ENCODE results near the gene XYLB. TPM values are rescaled to one million over a fixed set of nuclear protein-coding genes. Genes with fewer than 3 reads are reported as not detected.
A peak's percentile ranks its signal among the peaks of the same experiment; 100 is the strongest.

XYLB gene
- total RNA-seq, 1 donor from 2014 or later = 1.4 TPM

GRCh38 chr3:38454884-38455638 lies 108.5 kb downstream of the XYLB start:
- peak; percentile 55 for DNase-seq (ENCODE audit: low spot score)

- no peak for DNase-seq (ENCODE audit: low spot score)
These were observed 109.2 kb downstream of the XYLB start for GRCh38 chr3:38455639-38456430.

GRCh38 chr3:38457111-38458003 lies 110.8 kb downstream of the XYLB start:
- no peak for DNase-seq (ENCODE audit: low spot score)

- no peak for DNase-seq (ENCODE audit: low spot score)
These were observed 112.4 kb downstream of the XYLB start for GRCh38 chr3:38458796-38459498.

GRCh38 chr3:38459499-38460048 lies 113.0 kb downstream of the XYLB start:
- no peak for DNase-seq (ENCODE audit: low spot score)

- DNase-seq (ENCODE audit: low spot score) = no peak
These were observed 114.0 kb downstream of the XYLB start for GRCh38 chr3:38460377-38461270.

Other genes with a start within 250 kb of the XYLB start
- 24.6 TPM for gene ACAA1, start 209.7 kb upstream of the XYLB start, total RNA-seq (ENCODE audit: insufficient read depth, low replicate concordance)
- 16.4 TPM for gene MYD88, start 208.1 kb upstream of the XYLB start, total RNA-seq (ENCODE audit: insufficient read depth, low replicate concordance)
- 56.6 TPM for gene OXSR1, start 181.2 kb upstream of the XYLB start, total RNA-seq (ENCODE audit: insufficient read depth, low replicate concordance)
- gene SLC22A13, start 81.0 kb upstream of the XYLB start, total RNA-seq (ENCODE audit: insufficient read depth, low replicate concordance) = 0.48 TPM
- 0.96 TPM for gene SLC22A14, start 64.5 kb upstream of the XYLB start, total RNA-seq (ENCODE audit: insufficient read depth, low replicate concordance)
- gene ACVR2B, start 107.1 kb downstream of the XYLB start, total RNA-seq (ENCODE audit: insufficient read depth, low replicate concordance) = 10.6 TPM
- 19.5 TPM for gene EXOG, start 149.6 kb downstream of the XYLB start, total RNA-seq (ENCODE audit: insufficient read depth, low replicate concordance)

Measured in umbilical cord (tissue), 2 donors.